Left lobe of liver (tissue), 2 donors: ENCODE results near the gene STN1. TPM values are rescaled to one million over a fixed set of nuclear protein-coding genes. Genes with fewer than 3 reads are reported as not detected.
"Not testable (repeated sequence)": the region's sequence is repeated elsewhere in the genome, so short reads cannot be mapped to it uniquely, and the experiment has no call there.

Source experiments
- ATAC-seq: fragments of 200-7000 bp; cut with Tn5 transposase; one replicate; pipeline ENCODE4 v1.9.1; 2020; ENCODE audit warnings: mild to moderate bottlenecking, moderate library complexity
- DNase-seq: peaks from one replicate; pipeline ENCODE4 v3.0.0-alpha.2; 2020; ENCODE audit warnings: low spot score
- total RNA-seq: library from RNA; stranded (reverse); gene quantifications from one replicate; pipeline ENCODE4 v1.2.1, GENCODE V29; 2021
- donor health status: DM: no; HTN: no; CAD: no; lungs with moderate emphysema.
- donor health status: DM: no; HTN: yes; CAD: no.

The STN1 gene
- total RNA-seq, 1 donor from 2014 or later: 5.8 TPM

GRCh38 chr10:103847909-103848468 is 70.0 kb downstream of the STN1 start:
- DNase-seq (no peak), ATAC-seq (no peak)

GRCh38 chr10:103847346-103847745 is 70.6 kb downstream of the STN1 start:
- no peak for DNase-seq
- no peak for ATAC-seq

GRCh38 chr10:103845972-103846371 is 72.0 kb downstream of the STN1 start:
- DNase-seq (no peak), ATAC-seq (peak; percentile 66)

GRCh38 chr10:103845346-103845745 is 72.6 kb downstream of the STN1 start:
- DNase-seq, ATAC-seq: not testable (repeated sequence)

GRCh38 chr10:103843854-103844570 is 74.0 kb downstream of the STN1 start:
- no peak for DNase-seq
- ATAC-seq: peak; percentile 37

- no peak for DNase-seq
- no peak for ATAC-seq
Observed at GRCh38 chr10:103843045-103843444, 74.9 kb downstream of the STN1 start.

- ATAC-seq (no peak), DNase-seq (no peak)
Observed at GRCh38 chr10:103842605-103843004, 75.4 kb downstream of the STN1 start.

GRCh38 chr10:103841519-103841918 is 76.5 kb downstream of the STN1 start:
- DNase-seq (no peak), ATAC-seq (no peak)

- ATAC-seq (no peak), DNase-seq (no peak)
Observed at GRCh38 chr10:103840740-103841070, 77.3 kb downstream of the STN1 start.

GRCh38 chr10:103839872-103840739 is 77.9 kb downstream of the STN1 start:
- DNase-seq: no peak
- no peak for ATAC-seq

GRCh38 chr10:103839519-103839871 is 78.5 kb downstream of the STN1 start:
- ATAC-seq: no peak

GRCh38 chr10:103838862-103839518 is 79.0 kb downstream of the STN1 start:
- ATAC-seq (no peak), DNase-seq (no peak)

More at GRCh38 chr10:103839519-103839871, 78.5 kb downstream of the STN1 start:
- DNase-seq: no peak

GRCh38 chr10:103838070-103838395 is 80.0 kb downstream of the STN1 start:
- ATAC-seq (no peak), DNase-seq (no peak)

GRCh38 chr10:103837370-103838069 is 80.5 kb downstream of the STN1 start:
- DNase-seq (no peak), ATAC-seq (no peak)

- no peak for ATAC-seq
- DNase-seq: no peak
Observed at GRCh38 chr10:103836861-103837260, 81.1 kb downstream of the STN1 start.

- ATAC-seq (no peak), DNase-seq (no peak)
Observed at GRCh38 chr10:103836273-103836672, 81.7 kb downstream of the STN1 start.

- ATAC-seq: peak; percentile 75
- DNase-seq: peak; percentile 57
Observed at GRCh38 chr10:103835096-103836050, 82.6 kb downstream of the STN1 start.

- ATAC-seq (peak; percentile 9), DNase-seq (no peak)
Observed at GRCh38 chr10:103834436-103835095, 83.4 kb downstream of the STN1 start.

GRCh38 chr10:103833731-103834365 is 84.1 kb downstream of the STN1 start:
- peak; percentile 70 for ATAC-seq

More at GRCh38 chr10:103833731-103834365, 84.1 kb downstream of the STN1 start:
- DNase-seq: no peak
